GM18511 (cell line): ENCODE data around the gene ZBTB8A.
"Not testable (repeated sequence)": the region's sequence is repeated elsewhere in the genome, so short reads cannot be mapped to it uniquely, and the experiment has no call there.

ENCODE experiments used
- ATAC-seq: cut with Tn5 transposase; IDR thresholded peaks from one replicate; pipeline ENCODE4 v1.9.1; 2021; ENCODE audit warnings: mild to moderate bottlenecking, moderate library complexity; ENCODE audit not compliant: unreplicated experiment

The ZBTB8A gene

DNA sequence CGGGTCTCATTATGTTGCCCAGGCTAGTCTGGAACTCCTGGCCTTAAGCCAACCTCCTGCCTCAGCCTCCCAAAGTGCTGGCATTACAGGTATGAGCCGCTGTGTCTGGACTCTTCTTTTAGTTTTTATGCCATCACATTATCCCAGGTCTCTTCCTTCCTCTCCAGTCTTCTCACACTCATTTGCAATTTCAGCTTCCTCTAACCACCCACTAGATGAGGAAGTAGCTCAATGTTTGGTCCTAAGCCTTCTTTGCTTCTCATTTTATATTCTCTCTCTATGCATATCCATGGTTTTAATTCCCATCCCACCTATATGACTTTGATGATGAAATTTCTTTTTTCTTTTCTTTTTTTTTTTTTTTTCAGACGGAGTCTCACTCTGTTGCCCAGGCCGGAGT, 3.1 kb upstream of the ZBTB8A start:
- ATAC-seq = no peak

DNA sequence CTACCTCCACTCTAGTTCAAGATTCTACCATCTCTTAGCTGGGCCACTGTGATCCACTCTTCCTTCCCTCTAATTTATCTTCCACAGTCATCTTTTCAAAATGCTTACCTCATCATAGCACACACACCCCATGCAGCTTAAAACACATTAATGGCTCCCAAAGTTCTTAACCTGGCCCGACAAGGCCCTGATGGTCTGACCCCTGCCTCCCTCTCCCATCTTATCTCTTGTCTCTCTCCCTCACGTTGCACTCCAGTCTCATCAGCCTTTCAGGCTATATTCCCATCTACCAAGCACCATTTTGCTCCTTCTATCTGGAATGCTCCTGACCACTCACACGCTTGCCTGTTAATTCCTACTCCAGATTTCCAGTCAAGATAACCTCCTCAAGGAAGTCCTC, 2.5 kb upstream of the ZBTB8A start:
- ATAC-seq = no peak

DNA sequence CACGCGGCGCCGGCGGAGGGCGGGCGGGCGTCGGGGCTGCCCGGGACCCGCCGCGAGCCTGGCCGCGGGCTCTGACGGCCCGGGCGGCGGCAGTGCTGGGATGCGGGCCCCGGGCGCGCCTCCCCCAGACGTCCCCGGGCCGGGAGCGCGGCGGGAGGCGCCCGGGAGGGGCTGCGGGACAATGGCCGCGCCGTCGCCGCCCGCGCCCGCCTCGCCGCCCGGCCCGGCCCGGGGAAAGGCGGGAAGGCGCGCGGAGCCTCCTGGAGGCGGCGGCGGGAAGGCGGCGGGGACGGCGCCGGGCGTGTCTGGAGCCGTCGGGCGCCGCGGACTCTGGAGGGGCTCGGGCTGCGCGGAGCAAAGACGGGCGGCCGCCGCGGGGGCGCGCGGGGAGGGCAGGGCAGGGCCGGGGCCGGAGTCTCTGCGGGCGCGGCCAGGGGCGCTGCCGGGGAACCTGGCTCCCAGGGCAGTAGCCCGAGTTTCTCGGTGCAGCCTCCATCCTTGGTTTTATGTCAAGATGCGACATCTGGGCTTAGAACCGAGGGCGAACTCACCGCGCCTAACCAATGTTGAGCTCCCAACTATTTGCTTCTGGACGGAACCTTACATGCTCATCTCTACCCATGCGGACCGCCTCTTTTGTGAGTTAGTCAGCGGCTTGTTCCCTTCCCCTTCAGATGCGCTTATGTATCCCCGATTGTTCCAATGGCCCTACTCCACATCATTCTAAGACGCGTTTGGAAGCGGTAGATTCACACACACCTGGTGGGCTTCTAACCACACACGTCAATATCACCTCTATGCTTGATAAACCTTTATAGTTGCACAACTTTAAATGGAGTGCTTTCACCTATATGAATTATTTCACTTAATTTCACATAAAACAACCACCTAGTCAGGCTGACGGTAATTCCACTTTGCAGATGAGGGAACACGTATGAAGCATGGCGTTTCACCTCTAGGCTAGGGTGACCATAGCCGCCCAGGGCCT, 651 bp downstream of the ZBTB8A start:
- ATAC-seq = no peak

GRCh38 chr1:32540605-32541004, 1.4 kb downstream of the ZBTB8A start:
- ATAC-seq = no peak

DNA sequence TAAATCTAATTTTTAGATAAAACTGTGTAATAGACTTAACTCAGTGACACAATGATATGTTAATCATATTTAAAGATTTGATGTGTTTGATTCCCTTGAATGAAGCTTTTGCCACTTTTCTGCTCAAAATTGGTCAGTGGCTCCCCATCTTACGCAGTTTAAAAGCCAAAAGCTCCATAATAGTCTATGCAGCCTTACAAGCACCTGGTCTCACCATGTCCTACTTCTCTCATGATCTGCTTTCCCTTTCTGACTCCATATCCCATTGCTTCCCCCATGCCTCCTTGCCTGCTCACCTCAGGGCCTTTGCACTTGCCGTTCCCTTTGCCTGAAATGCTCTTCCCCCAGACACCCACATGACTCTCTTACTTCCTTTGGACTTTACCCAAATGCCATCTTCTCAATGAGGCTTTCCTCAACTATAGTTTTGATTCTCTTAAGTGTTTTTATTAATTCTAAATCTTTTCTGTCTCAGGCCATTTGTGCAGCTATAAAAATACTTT, 1.9 kb downstream of the ZBTB8A start:
- no peak for ATAC-seq

DNA sequence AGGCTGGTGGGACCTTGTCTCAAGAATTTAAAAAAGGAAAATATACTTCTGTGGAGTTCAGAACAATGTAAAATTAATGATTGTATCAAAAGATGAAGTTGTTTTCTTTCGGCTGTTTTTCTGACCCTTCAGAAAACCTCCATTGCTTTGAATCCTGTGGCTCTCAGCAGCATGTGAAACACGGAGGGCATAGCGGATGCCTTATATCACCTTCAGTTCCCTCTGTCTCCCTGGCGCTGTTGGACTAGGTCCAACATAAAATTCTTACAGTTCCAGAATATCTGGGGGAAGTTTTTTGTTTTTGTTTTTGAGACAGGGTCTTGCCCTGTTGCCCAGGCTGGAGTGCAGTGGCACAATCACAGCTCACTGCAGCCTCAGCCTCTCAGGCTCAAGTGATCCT, 7.4 kb downstream of the ZBTB8A start:
- ATAC-seq = no peak

DNA sequence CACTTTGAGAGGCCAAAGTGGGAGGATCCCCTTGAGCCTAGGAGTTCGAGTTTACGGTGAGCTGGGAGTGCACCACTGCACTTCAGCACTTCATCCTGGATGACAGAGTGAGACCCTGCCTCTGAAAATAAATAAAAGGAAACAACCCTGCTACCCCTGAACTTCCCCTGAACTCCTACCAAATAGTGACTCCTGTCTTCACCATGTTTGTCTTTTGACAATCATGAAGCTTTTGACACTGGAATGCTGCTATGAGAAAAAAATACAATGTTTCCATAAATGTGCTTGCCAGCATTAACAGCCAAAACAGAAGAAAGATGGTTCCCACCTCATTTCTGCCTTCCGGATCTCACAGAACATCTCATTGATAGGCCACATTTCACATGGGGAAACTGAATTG, 10.4 kb downstream of the ZBTB8A start:
- no peak for ATAC-seq

DNA sequence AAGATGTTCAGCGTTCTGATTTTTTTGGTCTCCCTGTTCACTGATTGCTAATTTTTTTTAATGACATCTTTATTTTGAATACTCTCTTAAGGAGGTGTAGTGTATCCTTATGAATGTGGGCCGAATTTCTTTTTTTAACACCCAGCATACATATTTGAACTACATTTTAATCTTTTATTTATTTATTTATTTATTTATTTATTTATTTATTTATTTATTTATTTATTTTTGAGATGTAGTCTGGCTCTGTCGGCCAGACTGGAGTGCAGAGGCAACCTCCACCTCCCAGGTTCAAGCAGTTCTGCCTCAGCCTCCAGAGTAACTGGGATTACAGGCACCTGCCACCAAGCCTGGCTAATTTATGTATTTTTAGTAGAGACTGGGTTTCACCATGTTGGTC, 15.1 kb downstream of the ZBTB8A start:
- ATAC-seq = no peak

DNA sequence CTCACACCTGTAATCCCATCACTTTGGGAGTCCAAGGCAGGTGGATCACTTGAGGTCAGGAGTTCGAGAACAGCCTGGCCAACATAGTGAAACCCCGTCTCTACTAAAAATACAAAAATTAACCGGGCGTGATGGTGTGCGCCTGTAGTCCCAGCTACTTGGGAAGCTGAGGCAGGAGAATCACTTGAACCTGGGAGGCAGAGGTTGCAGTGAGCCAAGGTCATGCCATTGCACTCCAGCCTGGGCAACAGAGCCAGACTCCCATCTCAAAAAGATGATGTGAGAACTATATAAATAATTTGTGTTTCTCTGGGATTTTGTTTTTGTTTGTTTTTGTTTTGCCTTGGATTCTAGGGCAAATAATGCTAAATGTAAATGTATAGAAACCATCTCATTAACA, 17.8 kb downstream of the ZBTB8A start:
- ATAC-seq = not testable (repeated sequence)

GRCh38 chr1:32557812-32558211, 18.6 kb downstream of the ZBTB8A start:
- ATAC-seq = no peak

GRCh38 chr1:32568929-32569328, 29.7 kb downstream of the ZBTB8A start:
- no peak for ATAC-seq

- ATAC-seq = no peak
Observed at GRCh38 chr1:32580348-32581017, 41.3 kb downstream of the ZBTB8A start.

DNA sequence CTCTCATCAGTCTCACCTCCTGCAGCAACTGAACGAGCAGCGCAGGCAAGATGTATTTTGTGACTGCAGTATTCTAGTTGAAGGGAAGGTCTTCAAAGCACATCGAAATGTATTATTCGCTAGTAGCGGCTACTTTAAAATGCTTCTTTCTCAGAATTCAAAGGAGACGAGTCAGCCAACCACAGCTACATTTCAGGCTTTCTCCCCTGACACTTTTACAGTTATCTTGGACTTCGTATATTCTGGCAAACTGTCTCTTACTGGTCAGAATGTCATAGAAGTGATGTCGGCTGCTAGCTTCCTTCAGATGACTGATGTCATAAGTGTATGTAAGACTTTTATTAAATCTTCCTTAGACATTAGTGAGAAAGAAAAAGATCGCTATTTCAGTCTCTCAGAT, 53.7 kb downstream of the ZBTB8A start:
- ATAC-seq = no peak

- no peak for ATAC-seq
Observed at GRCh38 chr1:32600034-32600433, 60.8 kb downstream of the ZBTB8A start.

GRCh38 chr1:32605711-32606424, 66.6 kb downstream of the ZBTB8A start:
- no peak for ATAC-seq

- no peak for ATAC-seq
Observed at GRCh38 chr1:32606565-32607371, 67.5 kb downstream of the ZBTB8A start.

GRCh38 chr1:32609180-32609579, 70.0 kb downstream of the ZBTB8A start:
- no peak for ATAC-seq

- ATAC-seq = no peak
Observed at GRCh38 chr1:32611859-32612188, 72.6 kb downstream of the ZBTB8A start.

- ATAC-seq = peak; percentile 49
Observed at GRCh38 chr1:32612189-32612881, 73.1 kb downstream of the ZBTB8A start.

DNA sequence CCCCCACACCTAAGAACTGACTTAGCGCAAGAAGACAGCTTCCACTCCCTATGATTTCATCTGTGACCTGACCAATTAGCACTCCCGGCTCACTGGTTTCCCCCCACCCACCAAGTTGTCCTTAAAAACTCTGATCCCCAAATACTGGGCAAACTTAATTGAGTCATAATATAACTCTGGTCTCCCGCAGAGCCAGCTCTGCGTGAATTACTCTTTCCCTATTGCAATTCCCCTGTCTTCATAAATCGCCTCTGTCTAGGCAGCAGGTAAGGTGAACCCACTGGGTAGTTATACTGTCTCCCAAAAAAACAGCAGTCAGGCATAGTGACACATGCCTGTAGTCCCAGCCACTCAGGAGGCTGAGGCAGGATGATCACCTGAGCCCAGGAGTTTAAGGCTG, 74.2 kb downstream of the ZBTB8A start:
- no peak for ATAC-seq
